ENCODE measurements around the gene SBK1.

SBK1 gene

GRCh38 chr16:28283173-28283572, 9.2 kb upstream of the SBK1 start:
- no peak for DNase-seq

GRCh38 chr16:28283798-28284577, 8.3 kb upstream of the SBK1 start:
- DNase-seq, result no peak

GRCh38 chr16:28285649-28286048, 6.7 kb upstream of the SBK1 start:
- DNase-seq, result no peak

GRCh38 chr16:28288114-28288513, 4.2 kb upstream of the SBK1 start:
- no peak for DNase-seq

GRCh38 chr16:28289048-28289447, 3.3 kb upstream of the SBK1 start:
- no peak for DNase-seq

GRCh38 chr16:28289939-28290858, 2.1 kb upstream of the SBK1 start:
- DNase-seq, result no peak

- no peak for DNase-seq
Observed at GRCh38 chr16:28290859-28291254, 1.5 kb upstream of the SBK1 start.

- no peak for DNase-seq
Observed at GRCh38 chr16:28292731-28293600, 641 bp downstream of the SBK1 start.

GRCh38 chr16:28293601-28293960, 1.3 kb downstream of the SBK1 start:
- no peak for DNase-seq

- DNase-seq, result no peak
Observed at GRCh38 chr16:28294201-28294600, 1.9 kb downstream of the SBK1 start.

GRCh38 chr16:28295276-28295675, 3.0 kb downstream of the SBK1 start:
- DNase-seq, result no peak

- no peak for DNase-seq
Observed at GRCh38 chr16:28297308-28297707, 5.0 kb downstream of the SBK1 start.

- DNase-seq, result no peak
Observed at GRCh38 chr16:28297784-28298510, 5.6 kb downstream of the SBK1 start.

GRCh38 chr16:28298511-28298878, 6.2 kb downstream of the SBK1 start:
- DNase-seq, result no peak

- no peak for DNase-seq
Observed at GRCh38 chr16:28300327-28300726, 8.0 kb downstream of the SBK1 start.

- DNase-seq, result no peak
Observed at GRCh38 chr16:28301154-28301553, 8.8 kb downstream of the SBK1 start.

- no peak for DNase-seq
Observed at GRCh38 chr16:28301620-28302019, 9.3 kb downstream of the SBK1 start.

GRCh38 chr16:28303132-28303531, 10.8 kb downstream of the SBK1 start:
- no peak for DNase-seq

- no peak for DNase-seq
Observed at GRCh38 chr16:28304214-28304613, 11.9 kb downstream of the SBK1 start.

GRCh38 chr16:28307936-28308335, 15.6 kb downstream of the SBK1 start:
- no peak for DNase-seq

GRCh38 chr16:28308794-28309584, 16.7 kb downstream of the SBK1 start:
- no peak for DNase-seq
